GM12878 (cell line): ENCODE data around the gene GREB1.

Experiments used
- BACH1 ChIP-seq: fragments of 450-650 bp; IDR thresholded peaks from 2 replicates; pipeline ENCODE4 v1.6.1; 2017; ENCODE audit warnings: mild to moderate bottlenecking, borderline replicate concordance
- CREB1 ChIP-seq: IDR thresholded peaks from 2 replicates; pipeline ENCODE4 v1.6.1; 2012; ENCODE audit warnings: low read depth, mild to moderate bottlenecking, inconsistent platforms
- CTCF ChIP-seq, 3 experiments: IDR thresholded peaks in 2 of 3; conservative IDR thresholded peaks in 1 of 3; 2 replicates each; pipeline ENCODE4 v1.5.1; 2011; ENCODE audit warnings: low read depth in 3 of 3, low read length in 3 of 3, mild to moderate bottlenecking in 3 of 3, control low read depth in 2 of 3, moderate library complexity in 2 of 3, inconsistent platforms in 1 of 3, mixed read lengths in 1 of 3; ENCODE audit not compliant: control insufficient read depth in 2 of 3, insufficient read depth in 1 of 3; ENCODE audit errors: extremely low read depth in 1 of 3
- EZH2 ChIP-seq: IDR thresholded peaks from 2 replicates; pipeline ENCODE4 v1.6.1; 2012; ENCODE audit warnings: low read depth, mild to moderate bottlenecking, control low read depth, inconsistent platforms, low read length, borderline replicate concordance; ENCODE audit not compliant: control insufficient read depth
- GATAD2B ChIP-seq: fragments of 450-650 bp; conservative IDR thresholded peaks from 2 replicates; pipeline ENCODE4 v1.6.1; 2017; ENCODE audit warnings: low read depth, mild to moderate bottlenecking, moderate library complexity
- IRF3 ChIP-seq: fragments of 450-650 bp; IDR thresholded peaks from 2 replicates; pipeline ENCODE4 v1.6.1; 2014; ENCODE audit warnings: mild to moderate bottlenecking
- MAX ChIP-seq: IDR thresholded peaks from 2 replicates; pipeline ENCODE4 v1.6.1; 2012; ENCODE audit warnings: low read depth, low read length, improper control_type of control experiment
- NR2C2 ChIP-seq: IDR thresholded peaks from 2 replicates; pipeline ENCODE4 v1.6.1; 2011; ENCODE audit warnings: borderline replicate concordance, low read depth; ENCODE audit not compliant: control insufficient read depth, insufficient read length
- POLR2A ChIP-seq: IDR thresholded peaks from 2 replicates; pipeline ENCODE4 v1.6.1; 2011; ENCODE audit warnings: low read depth, mild to moderate bottlenecking, low read length
- RAD21 ChIP-seq: IDR thresholded peaks from 2 replicates; pipeline ENCODE4 v1.6.1; 2011; ENCODE audit warnings: mild to moderate bottlenecking, low read depth, low read length, moderate library complexity; ENCODE audit not compliant: insufficient read depth
- TAF1 ChIP-seq: IDR thresholded peaks from 2 replicates; pipeline ENCODE4 v1.6.1; 2011; ENCODE audit warnings: mild to moderate bottlenecking, low read depth, low read length, borderline replicate concordance
- USF1 ChIP-seq: IDR thresholded peaks from 2 replicates; pipeline ENCODE4 v1.6.1; 2011; ENCODE audit warnings: borderline replicate concordance, low read depth, mild to moderate bottlenecking, moderate library complexity, mixed read lengths, low read length; ENCODE audit not compliant: insufficient read depth; ENCODE audit errors: extremely low read length
- ZSCAN29 ChIP-seq: fragments of 450-650 bp; IDR thresholded peaks from 2 replicates; pipeline ENCODE4 v1.6.1; 2017; ENCODE audit warnings: mild to moderate bottlenecking, moderate library complexity

GRCh38 chr2:11678306-11678960, 144.6 kb downstream of the GREB1 start:
- TF ChIP-seq ZSCAN29, result no peak
- no peak for TF ChIP-seq CTCF (IDR thresholded peaks at IDR 0.05 in 2 of 3, conservative IDR thresholded peaks at IDR 0.05 in 1 of 3; ENCODE audit: control insufficient read depth in 2 of 3, extremely low read depth in 1 of 3, insufficient read depth in 1 of 3, low read depth in 3 of 3, low read length in 3 of 3)
- no peak for TF ChIP-seq EZH2
- no peak for TF ChIP-seq RAD21
- TF ChIP-seq POLR2A, result no peak
- TF ChIP-seq USF1, result no peak
- no peak for TF ChIP-seq TAF1
- no peak for TF ChIP-seq GATAD2B
- no peak for TF ChIP-seq IRF3
- TF ChIP-seq BACH1, result no peak
- no peak for TF ChIP-seq CREB1
- TF ChIP-seq MAX, result no peak
- no peak for TF ChIP-seq NR2C2
